DMS153 treated with DMSO at 0.1 percent for 48 hours (cell line): ENCODE measurements around the gene XRN2.

Experiments
- DNase-seq: peaks from one replicate; lab custom pipeline; 2025; ENCODE audit not compliant: unreplicated experiment; lab: John Stamatoyannopoulos, UW

The XRN2 gene

GRCh38 chr20:21384308-21384892 is 81.3 kb downstream of the XRN2 start:
- no peak for DNase-seq

GRCh38 chr20:21386111-21386510 is 83.0 kb downstream of the XRN2 start:
- no peak for DNase-seq

- peak; percentile 49 for DNase-seq
Measured at GRCh38 chr20:21387528-21387927, 84.4 kb downstream of the XRN2 start.

GRCh38 chr20:21388566-21388965 is 85.4 kb downstream of the XRN2 start:
- DNase-seq: no peak

GRCh38 chr20:21389368-21389767 is 86.2 kb downstream of the XRN2 start:
- DNase-seq: no peak

GRCh38 chr20:21390768-21391167 is 87.6 kb downstream of the XRN2 start:
- DNase-seq: no peak

- DNase-seq: no peak
Measured at GRCh38 chr20:21391185-21391971, 88.2 kb downstream of the XRN2 start.

GRCh38 chr20:21391972-21392352 is 88.8 kb downstream of the XRN2 start:
- DNase-seq: no peak

- DNase-seq: no peak
Measured at GRCh38 chr20:21393166-21393565, 90.0 kb downstream of the XRN2 start.

- DNase-seq: no peak
Measured at GRCh38 chr20:21393816-21394519, 90.8 kb downstream of the XRN2 start.

- no peak for DNase-seq
Measured at GRCh38 chr20:21394551-21394950, 91.4 kb downstream of the XRN2 start.

- DNase-seq: no peak
Measured at GRCh38 chr20:21395051-21395665, 92.0 kb downstream of the XRN2 start.

GRCh38 chr20:21395666-21396598 is 92.8 kb downstream of the XRN2 start:
- DNase-seq: no peak

- DNase-seq: no peak
Measured at GRCh38 chr20:21396599-21397340, 93.6 kb downstream of the XRN2 start.

GRCh38 chr20:21397341-21398108 is 94.4 kb downstream of the XRN2 start, which contains the start of gene NKX2-4:
Gene NKX2-4 (minus strand): TSS chr20:21397526. CDS start chr20:21397399, 127 bp downstream.
- DNase-seq: no peak

- DNase-seq: no peak
Measured at GRCh38 chr20:21398109-21399004, 95.2 kb downstream of the XRN2 start.

GRCh38 chr20:21399005-21399475 is 95.9 kb downstream of the XRN2 start:
- DNase-seq: no peak

- DNase-seq: no peak
Measured at GRCh38 chr20:21411725-21412124, 108.6 kb downstream of the XRN2 start.
